ENCODE data around the gene CSPG4.

DNA sequence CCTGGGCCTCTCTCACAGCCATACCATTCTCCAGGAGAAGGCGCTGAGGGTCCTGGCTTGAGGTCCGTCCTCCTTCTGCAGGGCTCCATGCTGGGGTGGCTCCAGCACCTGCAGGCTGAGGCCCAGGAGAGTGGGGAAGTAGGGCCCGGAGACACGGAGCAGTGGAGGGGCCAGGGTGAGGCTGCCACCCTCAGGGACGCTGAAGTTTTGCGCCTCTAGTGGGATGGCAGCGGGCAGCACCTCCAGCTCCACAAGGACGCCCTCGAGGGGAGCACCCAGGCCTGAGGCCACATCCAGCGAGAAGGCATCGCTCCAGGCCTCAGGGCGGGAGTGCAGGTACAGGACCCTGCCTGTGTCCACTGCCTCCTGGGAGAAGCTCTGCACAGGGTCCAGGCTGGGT, 27.5 kb downstream of the CSPG4 start:
- TF ChIP-seq, protein P1, sequence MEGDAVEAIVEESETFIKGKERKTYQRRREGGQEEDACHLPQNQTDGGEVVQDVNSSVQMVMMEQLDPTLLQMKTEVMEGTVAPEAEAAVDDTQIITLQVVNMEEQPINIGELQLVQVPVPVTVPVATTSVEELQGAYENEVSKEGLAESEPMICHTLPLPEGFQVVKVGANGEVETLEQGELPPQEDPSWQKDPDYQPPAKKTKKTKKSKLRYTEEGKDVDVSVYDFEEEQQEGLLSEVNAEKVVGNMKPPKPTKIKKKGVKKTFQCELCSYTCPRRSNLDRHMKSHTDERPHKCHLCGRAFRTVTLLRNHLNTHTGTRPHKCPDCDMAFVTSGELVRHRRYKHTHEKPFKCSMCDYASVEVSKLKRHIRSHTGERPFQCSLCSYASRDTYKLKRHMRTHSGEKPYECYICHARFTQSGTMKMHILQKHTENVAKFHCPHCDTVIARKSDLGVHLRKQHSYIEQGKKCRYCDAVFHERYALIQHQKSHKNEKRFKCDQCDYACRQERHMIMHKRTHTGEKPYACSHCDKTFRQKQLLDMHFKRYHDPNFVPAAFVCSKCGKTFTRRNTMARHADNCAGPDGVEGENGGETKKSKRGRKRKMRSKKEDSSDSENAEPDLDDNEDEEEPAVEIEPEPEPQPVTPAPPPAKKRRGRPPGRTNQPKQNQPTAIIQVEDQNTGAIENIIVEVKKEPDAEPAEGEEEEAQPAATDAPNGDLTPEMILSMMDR (conservative IDR thresholded peaks at IDR 0.05) = no peak
- TF ChIP-seq EZH2 (IDR thresholded peaks at IDR 0.05; ENCODE audit: low read depth) = no peak
